Lung microvascular endothelial cell (primary cell): ENCODE data around the gene TRIM21. TPM values are rescaled to one million over a fixed set of nuclear protein-coding genes. Genes with fewer than 3 reads are reported as not detected.
A peak's percentile ranks its signal among the peaks of the same experiment; 100 is the strongest.
"Not testable (repeated sequence)": the region's sequence is repeated elsewhere in the genome, so short reads cannot be mapped to it uniquely, and the experiment has no call there.

ENCODE experiments used
- DNase-seq, 2 donors: peaks; one replicate each; pipeline versions ENCODE4 v3.0.0 to v3.0.0-alpha.2; 2010; ENCODE audit warnings: low read depth in 2 of 2
- total RNA-seq: library from RNA; depleted of rRNA; stranded (reverse); fragments of >200 nt; gene quantifications from 2 replicates; pipeline ENCODE4 v1.2.1, GENCODE V29; 2014

TRIM21 gene
- total RNA-seq = 20.5 and 27.8 TPM in 2 replicates

- DNase-seq = peak; percentile 63 to 85
Measured at GRCh38 chr11:4393209-4393857, at the start of gene TRIM21. TRIM21 (minus strand) TSS chr11:4393702; CDS start chr11:4390409, 3,293 bp downstream.

GRCh38 chr11:4441515-4441914, 48.0 kb upstream of the TRIM21 start:
- no peak for DNase-seq

DNA sequence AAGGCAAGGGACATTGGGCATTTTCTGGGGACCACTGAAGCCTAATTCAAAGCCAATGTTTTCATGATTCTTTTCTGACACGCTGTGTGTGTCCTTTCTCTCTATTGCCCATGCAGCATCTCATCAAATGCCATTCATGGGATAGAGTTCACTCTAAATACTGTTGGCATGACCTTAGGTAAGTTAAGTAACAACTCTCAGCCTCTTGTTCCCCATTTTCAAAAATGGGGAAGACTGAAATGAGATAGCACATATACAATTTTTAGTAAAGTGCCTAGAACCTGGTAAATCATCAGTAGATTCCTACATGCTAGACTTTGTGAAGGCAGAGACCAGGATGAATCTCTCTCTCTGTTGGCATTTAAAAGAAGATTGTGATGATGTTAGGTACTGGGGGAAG, 42.9 kb upstream of the TRIM21 start:
- DNase-seq = no peak

DNA sequence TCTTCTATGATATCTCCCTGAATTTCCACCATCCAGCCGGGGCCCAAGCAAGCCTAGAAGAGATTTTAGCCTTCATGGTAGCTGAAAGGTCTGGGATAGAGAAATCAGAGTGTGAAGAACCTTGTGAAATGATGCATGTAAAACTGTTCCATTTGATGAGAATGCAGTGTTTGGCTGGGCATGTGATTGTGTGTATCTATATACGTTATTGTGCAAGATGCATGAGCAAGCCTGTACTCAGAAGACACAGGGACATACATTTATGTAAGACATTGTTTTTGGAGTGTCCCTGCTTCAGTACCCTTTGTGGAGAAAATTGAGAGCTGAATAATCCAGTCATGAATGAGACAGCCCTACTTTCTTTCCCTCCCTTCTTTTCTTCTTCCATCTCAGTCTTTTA, 40.4 kb upstream of the TRIM21 start:
- DNase-seq = no peak

- no peak for DNase-seq
Measured at GRCh38 chr11:4430051-4430450, 36.5 kb upstream of the TRIM21 start.

DNA sequence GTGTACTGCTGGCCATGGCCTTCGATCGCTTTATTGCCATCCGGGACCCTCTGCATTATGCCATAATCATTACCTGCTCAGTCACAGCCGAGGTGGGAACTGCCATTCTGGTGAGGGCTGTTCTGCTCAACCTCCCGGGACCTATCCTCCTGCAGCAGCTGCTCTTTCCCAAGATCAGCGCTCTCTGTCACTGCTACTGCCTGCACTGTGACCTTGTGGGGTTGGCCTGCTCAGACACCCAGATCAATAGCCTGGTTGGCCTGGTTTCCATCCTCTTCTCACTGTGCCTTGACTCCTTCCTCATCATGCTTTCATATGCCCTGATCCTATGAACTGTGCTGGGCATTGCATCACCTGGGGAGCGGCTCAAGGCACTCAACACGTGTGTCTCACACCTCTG, 24.9 kb upstream of the TRIM21 start:
- no peak for DNase-seq

- DNase-seq = no peak
Measured at GRCh38 chr11:4416816-4417215, 23.3 kb upstream of the TRIM21 start.

DNA sequence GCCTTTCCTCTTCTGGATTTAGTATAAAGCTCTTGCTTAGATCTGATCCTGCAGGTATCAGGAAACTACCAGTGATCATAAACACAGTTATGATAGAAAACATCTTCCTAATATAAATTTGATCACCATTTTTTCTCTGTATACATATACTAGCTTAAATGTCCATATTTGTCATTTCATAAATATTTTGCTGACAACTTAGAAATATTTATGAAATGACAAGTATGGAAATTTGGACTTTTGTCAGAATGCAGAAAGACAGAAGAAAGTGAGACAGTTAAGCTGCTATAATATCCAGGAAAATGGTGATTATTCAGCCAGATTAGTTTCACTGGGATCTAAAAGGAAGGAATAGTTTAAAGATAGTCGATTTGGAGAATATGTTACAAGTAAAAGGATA, 22.8 kb upstream of the TRIM21 start:
- DNase-seq = no peak

GRCh38 chr11:4406206-4406605, 12.7 kb upstream of the TRIM21 start:
- DNase-seq = not testable (repeated sequence)

- no peak for DNase-seq
Measured at GRCh38 chr11:4393858-4394223, 339 bp upstream of the TRIM21 start.

- no peak for DNase-seq
Measured at GRCh38 chr11:4388221-4388620, 5.3 kb downstream of the TRIM21 start.

GRCh38 chr11:4385978-4386740, 7.3 kb downstream of the TRIM21 start:
- no peak for DNase-seq

GRCh38 chr11:4381901-4382300, 11.6 kb downstream of the TRIM21 start:
- DNase-seq = no peak

DNA sequence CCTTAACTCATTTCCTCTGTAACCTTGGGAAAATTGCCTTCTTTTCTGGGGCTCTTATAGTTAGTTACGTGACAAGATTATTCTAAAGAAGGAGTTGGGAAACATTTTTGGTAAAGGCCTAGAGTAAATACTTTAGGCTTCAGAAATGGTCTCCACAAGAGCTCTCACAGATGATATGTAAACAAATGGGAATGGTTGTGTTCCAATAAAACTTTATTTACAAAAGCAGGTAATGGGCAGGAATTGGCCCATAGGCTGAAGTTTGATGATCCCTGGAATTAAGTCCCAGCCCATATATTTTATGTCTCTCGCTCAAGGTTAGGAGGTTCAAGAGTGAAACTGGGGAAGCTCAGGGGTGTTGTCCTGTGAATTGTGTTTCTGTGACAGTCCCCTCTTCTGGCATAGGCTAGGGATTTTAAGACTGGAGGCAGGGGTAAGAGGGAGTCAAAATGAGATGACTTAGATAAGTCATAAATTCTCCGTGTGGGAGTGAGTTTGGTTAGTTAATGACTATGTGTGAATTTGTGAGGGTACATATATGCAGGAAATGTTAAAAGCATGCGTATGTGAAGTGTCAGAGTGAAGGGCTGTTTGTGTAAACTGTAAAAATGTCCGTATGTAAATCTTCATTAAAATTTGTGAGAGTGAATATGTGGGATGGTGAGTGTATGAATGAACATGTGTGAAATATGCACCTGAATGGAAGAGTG, 17.9 kb downstream of the TRIM21 start:
- DNase-seq = no peak

DNA sequence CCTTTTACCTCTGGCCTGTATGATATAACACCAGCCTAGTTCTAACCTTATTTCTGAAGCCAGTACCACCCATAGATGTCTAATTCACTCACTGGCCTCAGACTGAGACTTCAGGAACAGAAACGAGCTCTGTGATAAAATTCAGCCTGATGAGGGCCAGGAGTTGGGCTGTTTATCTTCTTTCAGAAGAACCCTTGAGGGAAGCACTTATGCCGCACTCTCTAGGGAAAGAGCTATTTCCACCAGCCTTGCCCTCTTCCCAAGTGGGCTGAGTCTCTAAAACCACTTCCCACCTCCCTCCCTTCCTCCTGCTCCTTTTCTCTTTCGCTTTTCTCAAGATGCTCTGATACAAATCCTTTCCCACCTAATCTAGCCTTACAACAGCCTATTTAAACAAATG, 23.3 kb downstream of the TRIM21 start:
- DNase-seq = no peak

GRCh38 chr11:4368286-4368685, 25.2 kb downstream of the TRIM21 start, which contains the start of gene OR52B4:
OR52B4 (minus strand) TSS chr11:4368386; CDS start chr11:4368295, 91 bp downstream.
- DNase-seq = no peak

- DNase-seq = not testable (repeated sequence)
Measured at GRCh38 chr11:4348142-4348541, 45.4 kb downstream of the TRIM21 start.

DNA sequence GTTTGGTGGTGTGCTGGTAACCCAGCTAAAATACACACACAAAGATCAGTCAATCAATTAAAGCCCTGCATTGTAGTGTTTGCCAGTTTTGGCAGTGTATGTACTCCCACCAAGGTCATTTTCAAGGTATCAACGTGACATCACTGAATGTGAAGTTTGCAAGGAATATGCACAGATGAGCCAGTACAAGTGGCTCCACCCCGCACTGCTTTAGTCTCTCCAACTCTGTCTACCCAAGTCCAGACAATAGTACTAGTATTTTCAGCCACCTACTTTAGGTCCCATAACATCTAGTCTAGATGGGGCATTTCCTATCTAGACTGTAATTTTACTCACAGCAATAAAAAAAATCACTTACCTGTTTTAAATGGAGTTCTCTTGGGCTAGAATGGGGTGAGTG, 48.1 kb downstream of the TRIM21 start:
- DNase-seq = not testable (repeated sequence)
